HS-5 (cell line): ENCODE measurements around the gene NCAN.
"Not testable (repeated sequence)": the region's sequence is repeated elsewhere in the genome, so short reads cannot be mapped to it uniquely, and the experiment has no call there.

Experiments
- DNase-seq: peaks from one replicate; pipeline ENCODE4 v3.0.0-alpha.2; 2012; ENCODE audit warnings: low read depth

NCAN gene

DNA sequence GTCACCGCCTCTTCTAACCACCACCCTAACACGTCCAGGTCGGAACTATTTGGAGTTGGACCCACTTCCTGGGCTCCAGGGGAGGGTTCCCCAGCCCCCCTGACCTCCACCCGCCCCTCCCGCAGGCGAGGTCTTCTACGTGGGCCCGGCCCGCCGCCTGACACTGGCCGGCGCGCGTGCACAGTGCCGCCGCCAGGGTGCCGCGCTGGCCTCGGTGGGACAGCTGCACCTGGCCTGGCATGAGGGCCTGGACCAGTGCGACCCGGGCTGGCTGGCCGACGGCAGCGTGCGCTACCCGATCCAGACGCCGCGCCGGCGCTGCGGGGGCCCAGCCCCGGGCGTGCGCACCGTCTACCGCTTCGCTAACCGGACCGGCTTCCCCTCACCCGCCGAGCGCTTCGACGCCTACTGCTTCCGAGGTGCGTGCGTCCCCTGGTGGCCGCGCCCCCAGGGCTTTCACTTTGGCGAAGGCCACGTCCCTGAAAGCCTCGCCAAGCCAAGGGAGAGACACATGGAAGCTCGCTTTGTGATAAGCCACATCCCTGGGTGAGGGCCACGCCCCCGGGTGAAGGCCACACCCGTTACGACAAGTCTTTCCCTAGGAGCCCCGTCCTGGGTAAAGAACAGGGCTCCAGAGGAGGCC is 13.2 kb downstream of the NCAN start:
- no peak for DNase-seq

DNA sequence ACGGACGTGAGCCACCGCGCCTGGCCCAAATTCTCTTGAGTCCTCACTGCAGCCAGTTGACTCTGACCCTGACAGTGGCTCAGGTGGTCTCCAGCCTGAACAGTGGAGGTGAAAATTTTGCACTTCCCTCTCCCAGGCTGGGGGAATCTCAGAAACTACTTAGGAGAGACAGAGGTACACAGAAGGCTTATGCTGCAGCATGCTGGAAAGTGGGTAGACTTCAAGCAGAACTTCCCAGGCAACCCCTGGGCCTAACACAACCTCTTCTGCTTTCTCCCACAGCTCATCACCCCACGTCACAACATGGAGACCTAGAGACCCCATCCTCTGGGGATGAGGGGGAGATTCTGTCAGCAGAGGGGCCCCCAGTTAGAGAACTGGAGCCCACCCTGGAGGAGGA is 14.4 kb downstream of the NCAN start:
- DNase-seq: no peak

- DNase-seq: no peak
Observed at GRCh38 chr19:19226663-19227062, 14.9 kb downstream of the NCAN start.

- DNase-seq: no peak
Observed at GRCh38 chr19:19227217-19227616, 15.5 kb downstream of the NCAN start.

GRCh38 chr19:19229701-19230100 is 17.9 kb downstream of the NCAN start:
- no peak for DNase-seq

GRCh38 chr19:19230999-19231398 is 19.2 kb downstream of the NCAN start:
- DNase-seq: no peak

DNA sequence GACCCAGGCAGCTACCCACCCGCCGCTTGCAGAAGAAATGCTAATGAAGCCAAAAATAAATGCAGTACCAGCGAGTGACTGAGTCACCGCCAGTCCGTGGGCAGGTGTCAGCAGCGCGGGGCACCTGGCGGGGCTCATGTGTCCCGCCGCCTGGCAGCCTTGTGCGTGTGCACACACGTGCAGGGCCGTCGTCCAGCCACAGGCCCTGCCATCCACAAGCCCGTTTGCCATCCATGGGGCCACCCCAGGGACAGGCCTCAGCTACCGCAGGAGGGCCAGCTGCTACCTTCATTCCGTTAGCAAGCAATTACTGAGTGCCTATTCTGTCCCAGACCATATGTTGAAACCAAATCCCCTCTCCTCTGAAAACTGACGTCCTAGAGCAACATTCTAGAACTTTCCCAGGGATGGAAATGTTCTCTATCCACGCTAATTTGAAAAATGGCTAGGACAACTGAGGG is 20.5 kb downstream of the NCAN start:
- no peak for DNase-seq

DNA sequence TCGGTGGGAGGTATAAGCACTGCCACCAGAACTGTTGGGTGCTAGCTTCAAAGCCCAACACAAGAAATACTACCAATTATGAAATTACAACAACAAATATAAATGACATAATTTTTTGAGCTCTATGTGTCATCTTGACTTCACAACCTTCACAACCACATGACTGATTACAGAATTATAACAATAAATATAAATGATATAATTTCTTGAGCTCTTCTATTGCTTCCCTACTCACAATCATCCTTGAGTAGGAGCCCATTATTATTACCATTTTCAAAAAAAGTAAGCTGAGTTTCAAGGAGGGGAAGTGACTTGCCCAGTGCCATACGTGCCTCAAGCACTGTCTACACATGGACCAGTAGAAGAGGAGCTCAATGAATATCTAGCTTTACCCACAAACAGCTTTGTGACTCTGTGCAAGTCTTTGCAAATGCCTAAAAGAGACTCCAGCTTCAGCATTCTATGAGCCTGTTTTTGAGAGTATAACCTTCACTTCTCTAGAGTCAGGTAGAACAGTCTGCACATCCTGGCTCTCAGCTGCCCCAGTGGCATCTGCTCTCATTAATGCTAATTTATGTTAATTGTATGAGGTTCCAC is 22.6 kb downstream of the NCAN start:
- no peak for DNase-seq

DNA sequence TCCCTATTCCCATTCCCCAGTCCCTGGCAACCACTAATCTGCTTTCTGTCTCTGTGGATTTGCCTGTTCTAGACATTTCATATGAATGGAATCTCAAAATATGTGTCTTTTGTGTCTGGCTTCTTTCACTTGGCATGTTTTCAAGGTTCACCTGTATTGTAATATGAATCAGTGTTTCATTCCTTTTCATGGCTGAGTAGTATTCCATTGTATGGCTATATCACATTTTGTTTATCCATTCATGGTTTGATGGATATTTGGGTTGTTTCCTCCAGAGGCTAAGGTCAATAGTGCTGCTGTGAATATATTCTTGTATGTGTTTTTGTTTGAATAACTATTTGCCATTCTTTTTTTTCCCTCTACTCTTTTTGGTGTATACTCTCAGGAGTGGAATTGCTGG is 24.4 kb downstream of the NCAN start:
- no peak for DNase-seq

GRCh38 chr19:19238126-19238894 is 26.6 kb downstream of the NCAN start:
- DNase-seq: no peak

GRCh38 chr19:19239675-19240074 is 27.9 kb downstream of the NCAN start:
- no peak for DNase-seq

DNA sequence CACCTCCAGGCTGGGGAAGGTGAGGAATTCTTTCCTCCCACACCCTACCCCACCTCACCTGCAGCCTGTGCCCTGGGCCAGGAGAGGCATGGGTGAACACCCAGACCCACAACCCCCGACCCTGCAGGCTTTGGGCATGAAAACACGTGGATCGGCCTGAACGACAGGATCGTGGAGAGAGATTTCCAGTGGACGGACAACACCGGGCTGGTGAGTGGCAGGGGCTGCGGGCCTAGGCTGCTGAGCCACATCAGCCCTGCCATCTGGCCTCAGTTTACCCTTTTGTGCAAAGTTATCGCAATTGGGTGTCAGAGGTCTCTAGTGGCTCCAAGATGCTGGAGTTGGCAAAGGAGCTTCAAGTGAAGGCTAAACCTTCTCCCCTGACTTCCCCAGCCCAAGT is 28.7 kb downstream of the NCAN start:
- no peak for DNase-seq

DNA sequence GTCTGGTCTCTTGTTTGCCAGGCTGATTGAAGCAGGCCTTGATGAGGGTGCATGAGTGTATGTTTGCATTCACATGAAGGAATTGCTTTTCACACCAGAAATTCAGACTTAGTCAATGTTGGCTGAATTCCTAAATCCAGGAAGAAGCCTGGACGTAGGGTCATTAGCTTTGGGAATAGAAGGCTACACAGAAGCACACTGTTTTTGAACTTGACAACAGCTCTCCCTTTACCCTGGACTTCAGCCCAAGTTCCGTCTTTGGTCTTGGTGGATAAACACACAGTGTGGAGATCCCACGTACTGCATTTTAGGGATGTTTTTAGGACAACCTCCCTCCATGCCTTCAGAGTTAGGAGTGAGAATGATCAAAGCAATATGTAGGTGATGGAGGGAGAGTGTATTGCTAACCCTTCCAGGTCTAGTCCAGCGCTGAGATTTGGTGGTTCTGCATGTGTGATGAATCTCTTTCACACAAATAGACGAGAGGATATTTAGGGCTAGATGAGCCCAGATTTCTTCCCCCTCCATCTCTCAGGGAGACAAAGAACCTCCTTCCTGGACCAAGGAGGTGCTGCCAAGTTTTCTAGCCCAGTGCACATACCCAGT is 38.5 kb downstream of the NCAN start:
- DNase-seq: no peak

DNA sequence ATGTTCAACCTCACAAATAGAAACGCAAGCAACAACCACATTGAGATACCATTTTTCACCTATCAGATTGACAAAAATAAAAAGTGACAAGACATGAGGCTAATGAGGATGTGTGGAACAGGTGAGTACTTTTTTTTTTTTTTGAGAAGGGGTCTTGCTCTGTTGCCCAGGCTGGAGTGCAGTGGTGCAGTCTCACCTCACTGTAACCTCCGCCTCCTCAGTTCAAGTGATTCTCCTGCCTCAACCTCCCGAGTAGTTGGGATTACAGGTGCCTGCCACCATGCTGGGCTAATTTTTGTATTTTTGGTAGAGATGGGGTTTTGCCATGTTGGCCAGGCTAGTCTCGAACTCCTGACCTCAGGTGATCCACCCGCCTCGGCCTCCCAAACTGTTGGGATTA is 41.7 kb downstream of the NCAN start:
- DNase-seq: not testable (repeated sequence)

DNA sequence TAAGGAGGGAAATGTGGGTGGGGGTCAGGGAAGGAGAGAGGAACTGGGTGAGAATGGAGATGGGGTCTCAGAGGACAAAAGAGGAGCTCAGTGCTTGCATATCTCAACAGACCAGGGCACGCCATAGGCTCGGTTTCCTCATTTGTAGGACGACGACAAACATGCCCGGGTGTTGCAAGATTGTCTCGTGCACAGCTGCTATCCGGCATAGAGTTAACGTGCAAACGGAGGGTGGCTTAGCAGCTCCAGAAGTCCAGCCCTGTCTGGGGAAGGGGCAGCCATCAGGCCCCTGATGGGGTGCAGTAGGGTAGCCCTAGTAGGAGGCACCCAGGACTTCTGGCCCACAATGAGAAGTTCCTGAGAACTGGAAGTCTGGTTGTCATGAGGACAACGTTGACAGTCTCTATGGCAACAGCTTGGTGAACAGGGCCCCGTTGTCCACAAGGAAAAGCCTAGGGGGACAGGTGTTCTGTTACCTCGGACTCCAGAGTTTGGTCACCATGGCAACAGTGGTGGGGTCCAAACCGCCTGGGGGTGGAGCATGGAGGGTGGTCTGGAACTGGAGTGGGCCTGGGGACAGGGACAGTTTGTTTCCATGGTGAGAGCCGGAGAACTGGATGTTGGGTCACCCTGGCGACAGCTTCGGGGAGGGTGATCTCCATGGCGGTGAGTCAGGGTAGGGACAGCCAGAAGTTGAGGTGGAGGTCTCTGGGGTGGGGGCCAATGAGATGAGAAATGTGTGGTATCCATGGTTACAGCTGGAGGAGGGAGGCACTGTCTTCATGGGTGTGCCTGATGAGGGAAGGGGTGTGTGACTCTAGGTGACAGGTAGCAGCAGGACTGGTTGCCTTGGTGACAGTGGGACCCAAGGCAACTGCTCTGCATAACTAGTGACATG is 44.6 kb downstream of the NCAN start:
- DNase-seq: no peak

DNA sequence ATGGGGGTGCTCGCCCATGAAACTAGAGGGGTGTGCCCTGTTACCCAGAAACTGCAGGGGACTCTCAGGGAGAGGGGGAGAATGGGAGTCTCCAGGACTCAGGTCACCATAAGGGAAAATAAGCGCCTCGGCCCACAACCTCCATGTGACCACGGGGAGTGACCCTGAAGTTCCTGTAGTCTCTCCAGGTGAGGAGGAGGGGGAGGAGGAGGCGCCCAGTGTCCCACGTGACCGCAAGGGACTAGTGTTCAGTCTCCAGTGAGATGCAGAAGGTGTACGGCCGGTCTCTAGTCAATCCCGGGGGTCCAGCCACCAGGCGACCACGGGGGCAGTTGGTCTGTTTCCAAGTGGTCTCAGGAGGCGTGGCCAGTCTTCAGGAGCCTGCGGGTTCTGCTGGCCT is 45.4 kb downstream of the NCAN start:
- DNase-seq: no peak

- DNase-seq: no peak
Observed at GRCh38 chr19:19257836-19258588, 46.3 kb downstream of the NCAN start.

DNA sequence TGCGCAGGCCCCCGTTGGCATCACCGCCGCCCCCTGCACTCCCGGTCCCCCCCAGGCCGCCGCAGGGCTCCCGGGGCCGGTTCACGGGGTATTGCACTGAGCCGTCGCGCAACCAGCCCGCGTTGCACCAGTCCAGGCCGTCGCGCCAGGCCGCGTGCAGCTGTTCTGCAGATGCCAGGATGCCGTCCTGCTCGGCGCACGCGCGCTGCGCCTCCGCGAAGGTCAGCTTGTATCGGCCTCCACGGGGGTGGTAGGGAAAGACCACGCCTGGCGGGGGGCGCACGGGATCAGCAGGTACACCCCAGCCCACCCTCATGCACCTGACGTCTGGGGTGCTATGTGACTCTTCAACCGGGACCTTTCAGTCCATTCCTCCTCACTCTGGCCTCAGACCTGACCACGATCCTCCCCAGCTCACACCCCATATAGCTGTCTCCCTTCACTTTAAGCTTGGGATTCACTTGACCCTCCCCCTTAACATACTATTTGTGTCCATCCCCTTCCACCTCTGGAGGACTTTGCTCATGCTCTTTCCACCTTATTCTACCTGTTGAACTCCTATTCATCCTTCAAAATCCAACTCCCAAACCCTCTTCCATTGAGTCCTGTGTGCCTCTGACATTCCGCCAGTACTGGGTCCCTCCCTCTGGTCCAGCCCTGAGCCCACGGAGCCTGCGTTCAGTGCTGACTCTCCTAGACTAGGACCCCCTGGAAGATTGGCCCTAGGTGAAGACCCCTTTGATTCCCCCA is 47.0 kb downstream of the NCAN start:
- no peak for DNase-seq

GRCh38 chr19:19259741-19260140 is 48.0 kb downstream of the NCAN start:
- DNase-seq: no peak

- DNase-seq: no peak
Observed at GRCh38 chr19:19260417-19261214, 48.9 kb downstream of the NCAN start.
